Esophagus muscularis mucosa (tissue), 4 donors: Measurements from ENCODE around the gene KARS1. TPM values are rescaled to one million over a fixed set of nuclear protein-coding genes. Genes with fewer than 3 reads are reported as not detected.

Source experiments
- DNase-seq: peaks from one replicate; pipeline ENCODE4 v3.0.0-alpha.2; 2017; ENCODE audit errors: extremely low spot score
- H3K27ac ChIP-seq, 4 donors: fragments of 200-600 bp; sonication (generic); replicated peaks in 1 of 4; 1 replicate in 3 of 4; 2 replicates in 1 of 4; pipeline ENCODE4 v1.5.1; 2016 to 2019; ENCODE audit warnings: mild to moderate bottlenecking in 1 of 4
- H3K27me3 ChIP-seq, 4 donors: fragments of 200-600 bp; sonication (generic); one replicate each; pipeline versions ENCODE4 v1.5.1 to v1.6.0; 2016 to 2019
- H3K36me3 ChIP-seq, 4 donors: fragments of 200-600 bp; sonication (generic); one replicate each; pipeline ENCODE4 v1.5.1; 2016 to 2019
- H3K4me1 ChIP-seq, 4 donors: fragments of 200-600 bp; sonication (generic); one replicate each; pipeline ENCODE4 v1.5.1; 2016 to 2019
- H3K4me3 ChIP-seq, 4 donors: fragments of 200-600 bp; sonication (generic); 1 replicate in 2 of 4; 2 replicates in 2 of 4; pipeline ENCODE4 v1.5.1; 2016 to 2019; ENCODE audit warnings: mild to moderate bottlenecking in 4 of 4, moderate library complexity in 1 of 4
- H3K9me3 ChIP-seq, 4 donors: fragments of 200-600 bp; sonication (generic); 1 replicate in 3 of 4; 2 replicates in 1 of 4; pipeline ENCODE4 v1.5.1; 2016 to 2019
- EP300 ChIP-seq: sonication (generic); formaldehyde crosslinking; IDR thresholded peaks from one replicate; pipeline ENCODE4 v1.6.1; 2017; ENCODE audit warnings: antibody characterized with exemption
- POLR2A ChIP-seq: fragments of 450-650 bp; IDR thresholded peaks from one replicate; pipeline ENCODE4 v1.6.1; 2017; ENCODE audit warnings: antibody characterized with exemption, moderate library complexity, mild to moderate bottlenecking, low read depth
- POLR2AphosphoS5 ChIP-seq, 2 donors: sonication (generic); formaldehyde crosslinking; IDR thresholded peaks; one replicate each; pipeline ENCODE4 v1.6.1; 2017; ENCODE audit warnings: antibody characterized with exemption in 2 of 2
- WGBS: methylation state at CpG from one replicate; pipeline ENCODE4 v1.1.5; 2018; 5-methylcytosine and 5-hydroxymethylcytosine counted together
- intact Hi-C: fragments of 100-400 bp; cut with DNase I; formaldehyde crosslinking; loops from one replicate; pipeline ENCODE4 v1.15.1; 2023
- total RNA-seq, 4 donors: library from RNA; depleted of rRNA; stranded (reverse); fragments of >200 nt; gene quantifications; one replicate each; pipeline versions ENCODE4 v1.1.0 to v1.2.1, GENCODE V29; 2016
- TF ChIP-seq, protein P1 (sequence below), 3 experiments: fragments of 200-600 bp in 2 of 3; fragments of 450-650 bp in 1 of 3; sonication (generic) in 2 of 3; IDR thresholded peaks; one replicate each; pipeline ENCODE4 v1.5.1; 2017 to 2019; ENCODE audit warnings: antibody characterized with exemption in 3 of 3, mild to moderate bottlenecking in 2 of 3, moderate library complexity in 1 of 3

Gene KARS1
- 100 to 1,000 TPM in 3 of 4 donors, 10 to 100 TPM in 1; 95.1 to 120 (median 102) TPM for total RNA-seq

DNA sequence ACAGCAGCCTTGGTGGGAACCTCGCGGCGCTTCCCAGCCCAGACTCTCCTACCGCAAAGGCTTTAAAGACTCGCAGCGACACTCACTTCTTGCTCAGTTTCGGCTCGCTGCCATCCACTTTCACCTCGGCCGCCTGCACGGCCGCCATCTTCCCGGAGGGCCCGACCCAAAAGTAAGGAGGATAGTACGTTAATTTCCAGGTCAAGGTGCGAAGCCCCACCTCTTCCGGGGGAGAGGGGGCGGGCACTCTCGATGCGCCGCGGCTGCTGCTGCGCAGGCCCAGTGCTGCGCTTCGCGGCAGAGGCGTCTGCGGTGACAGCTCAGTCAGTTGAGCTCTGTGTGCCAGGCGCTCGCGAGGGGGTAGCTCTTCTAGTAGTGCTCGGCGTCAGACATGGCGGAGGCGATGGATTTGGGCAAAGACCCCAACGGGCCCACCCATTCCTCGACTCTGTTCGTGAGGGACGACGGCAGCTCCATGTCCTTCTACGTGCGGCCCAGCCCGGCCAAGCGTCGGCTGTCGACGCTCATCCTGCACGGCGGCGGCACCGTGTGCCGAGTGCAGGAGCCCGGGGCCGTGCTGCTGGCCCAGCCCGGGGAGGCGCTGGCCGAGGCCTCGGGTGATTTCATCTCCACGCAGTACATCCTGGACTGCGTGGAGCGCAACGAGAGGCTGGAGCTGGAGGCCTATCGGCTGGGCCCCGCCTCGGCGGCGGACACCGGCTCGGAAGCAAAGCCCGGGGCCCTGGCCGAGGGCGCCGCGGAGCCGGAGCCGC, at the start of gene KARS1, which contains the start of gene TERF2IP:
KARS1 (minus strand) TSS at position 174 of the 773 bp plus-strand sequence; CDS start at position 148, 26 bp downstream.
TERF2IP (plus strand) TSS at position 282 of the 773 bp plus-strand sequence; CDS start at position 392, 110 bp downstream.
- H3K4me3 ChIP-seq: peak within 1 kb of the TSS; percentile 72 to 96 (median 90)
- 0% methylated on average over 5 of the region's 76 CpGs for WGBS
- peak within 1 kb of the TSS; percentile 92 to 99 (median 96) for H3K27ac ChIP-seq
- no peaks in the 10 kb centered on the region for H3K27me3 ChIP-seq
- peaks cover 54 to 75% (median 59%) of the 10 kb centered on the region in 4 donors for H3K4me1 ChIP-seq
- intact Hi-C loops: loop anchor here (10.0 kb wide), 1 partner anchor 93 kb away; the partner anchor contains the start of gene TMEM231
- H3K36me3 ChIP-seq: peaks cover 0 to 29% (median 12%) of the 10 kb centered on the region in 4 donors
- TF ChIP-seq, protein P1, sequence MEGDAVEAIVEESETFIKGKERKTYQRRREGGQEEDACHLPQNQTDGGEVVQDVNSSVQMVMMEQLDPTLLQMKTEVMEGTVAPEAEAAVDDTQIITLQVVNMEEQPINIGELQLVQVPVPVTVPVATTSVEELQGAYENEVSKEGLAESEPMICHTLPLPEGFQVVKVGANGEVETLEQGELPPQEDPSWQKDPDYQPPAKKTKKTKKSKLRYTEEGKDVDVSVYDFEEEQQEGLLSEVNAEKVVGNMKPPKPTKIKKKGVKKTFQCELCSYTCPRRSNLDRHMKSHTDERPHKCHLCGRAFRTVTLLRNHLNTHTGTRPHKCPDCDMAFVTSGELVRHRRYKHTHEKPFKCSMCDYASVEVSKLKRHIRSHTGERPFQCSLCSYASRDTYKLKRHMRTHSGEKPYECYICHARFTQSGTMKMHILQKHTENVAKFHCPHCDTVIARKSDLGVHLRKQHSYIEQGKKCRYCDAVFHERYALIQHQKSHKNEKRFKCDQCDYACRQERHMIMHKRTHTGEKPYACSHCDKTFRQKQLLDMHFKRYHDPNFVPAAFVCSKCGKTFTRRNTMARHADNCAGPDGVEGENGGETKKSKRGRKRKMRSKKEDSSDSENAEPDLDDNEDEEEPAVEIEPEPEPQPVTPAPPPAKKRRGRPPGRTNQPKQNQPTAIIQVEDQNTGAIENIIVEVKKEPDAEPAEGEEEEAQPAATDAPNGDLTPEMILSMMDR (IDR thresholded peaks at IDR 0.05): no peak
- TF ChIP-seq POLR2A: peak; percentile 84
- TF ChIP-seq EP300: no peak
- peak; percentile 99 for TF ChIP-seq POLR2AphosphoS5 (IDR thresholded peaks at IDR 0.05)
- DNase-seq: peak; percentile 98
- H3K9me3 ChIP-seq: no peaks in the 10 kb centered on the region

DNA sequence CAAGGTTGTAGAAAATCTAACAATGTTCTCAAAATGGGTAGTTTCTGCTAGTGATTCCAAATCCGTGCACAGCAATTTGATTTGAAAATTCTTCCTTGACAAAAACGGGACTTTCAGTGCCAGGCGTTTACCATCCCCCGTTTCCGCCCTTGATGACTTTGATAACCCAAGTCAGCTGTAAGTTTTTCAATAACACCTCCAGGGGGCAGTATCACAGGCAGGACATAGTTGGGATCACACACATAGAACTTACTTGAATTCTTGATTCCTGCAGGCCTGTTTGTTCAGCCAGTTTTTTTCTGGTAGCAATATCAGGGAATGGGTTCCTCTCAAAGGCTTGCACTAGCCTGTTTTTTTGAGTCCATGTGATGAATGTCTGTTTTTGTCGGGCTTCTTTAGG, 48.2 kb upstream of the KARS1 start:
- Histone ChIP-seq H3K9me3 (no peaks in the 10 kb centered on the region), H3K27ac (no peak overlapping the region), H3K4me3 (no peak overlapping the region), H3K4me1 (no peaks in the 10 kb centered on the region), H3K36me3 (no peaks in the 10 kb centered on the region), H3K27me3 (no peaks in the 10 kb centered on the region)
- intact Hi-C loops: no loop called here
- no peak for DNase-seq
- TF ChIP-seq, protein P1 (IDR thresholded peaks at IDR 0.05): no peak
- TF ChIP-seq EP300 (no peak), POLR2AphosphoS5 (IDR thresholded peaks at IDR 0.05) (no peak)
- 87% methylated on average over 6 of the region's 6 CpGs for WGBS

DNA sequence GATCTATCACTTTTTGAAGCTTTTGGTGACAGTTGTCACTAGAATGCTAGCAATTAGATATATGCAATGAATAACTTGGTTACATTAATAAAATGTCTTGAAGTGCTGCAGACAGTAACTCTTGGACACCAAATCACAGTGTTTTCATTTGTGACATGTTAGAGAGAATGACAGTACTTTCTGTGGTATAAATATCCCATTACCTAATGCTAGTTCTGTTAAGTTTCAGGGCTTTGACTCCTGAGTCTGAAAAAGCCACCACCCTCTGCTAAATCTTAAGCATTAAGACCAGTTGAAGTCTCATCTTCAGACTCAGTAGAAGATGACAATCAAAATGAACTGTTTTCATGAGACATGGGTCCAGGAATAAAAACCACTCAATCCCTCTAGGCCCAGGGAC, 39.9 kb upstream of the KARS1 start:
- H3K27me3 ChIP-seq: no peaks in the 10 kb centered on the region
- TF ChIP-seq POLR2A: no peak
- H3K9me3 ChIP-seq: no peaks in the 10 kb centered on the region
- no peaks in the 10 kb centered on the region for H3K4me1 ChIP-seq
- intact Hi-C loops: no loop called here
- H3K27ac ChIP-seq: no peak overlapping the region
- H3K4me3 ChIP-seq: no peak overlapping the region
- no peaks in the 10 kb centered on the region for H3K36me3 ChIP-seq
- DNase-seq: no peak

DNA sequence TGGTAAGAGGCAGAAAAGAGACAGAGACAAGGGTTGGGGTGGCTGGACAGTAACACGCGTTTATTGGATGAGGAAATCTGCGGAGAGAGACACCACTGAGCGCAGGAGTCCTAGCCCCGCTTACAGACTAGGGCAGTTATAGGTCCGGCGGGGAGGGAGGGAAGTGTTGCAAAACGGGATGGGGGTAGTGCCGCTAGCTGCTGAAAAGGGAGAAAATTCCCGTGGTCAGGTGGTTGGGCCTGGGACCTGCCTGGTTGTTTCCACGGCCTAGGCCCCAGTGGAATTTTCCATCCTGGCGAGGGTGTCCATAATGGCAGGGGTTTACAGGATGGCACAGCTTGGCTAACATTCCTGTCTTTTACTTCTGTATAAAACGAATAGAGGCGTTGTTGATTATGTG, 34.8 kb upstream of the KARS1 start:
- no peak overlapping the region for H3K27ac ChIP-seq
- TF ChIP-seq POLR2A: no peak
- no peak for TF ChIP-seq POLR2AphosphoS5 (IDR thresholded peaks at IDR 0.05)
- no peak for TF ChIP-seq EP300
- TF ChIP-seq, protein P1 (IDR thresholded peaks at IDR 0.05): no peak
- 95% methylated on average over 14 of the region's 14 CpGs for WGBS
- DNase-seq: no peak
- H3K36me3 ChIP-seq: no peaks in the 10 kb centered on the region
- intact Hi-C loops: no loop called here
- no peaks in the 10 kb centered on the region for H3K27me3 ChIP-seq
- H3K4me1 ChIP-seq: no peaks in the 10 kb centered on the region
- H3K4me3 ChIP-seq: no peak overlapping the region
- no peaks in the 10 kb centered on the region for H3K9me3 ChIP-seq

DNA sequence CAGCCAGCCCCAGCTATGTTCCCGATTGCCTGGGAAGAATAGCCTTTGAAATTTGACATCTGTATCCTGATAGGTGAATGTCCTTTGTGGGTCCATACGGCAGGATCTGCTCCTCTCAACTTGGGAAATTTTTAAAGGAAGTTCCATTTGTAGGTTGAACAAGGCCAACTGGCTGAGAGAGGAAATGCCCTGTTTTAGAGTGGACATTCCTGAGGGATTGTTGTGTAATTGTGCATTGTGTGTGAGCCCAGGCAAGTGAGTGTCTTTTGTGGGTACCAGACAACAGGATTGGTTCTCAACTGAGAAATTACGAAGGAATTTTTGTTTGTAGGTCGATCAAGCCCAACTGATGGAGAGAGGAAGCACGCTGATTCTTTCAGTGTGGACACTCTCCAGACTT, 31.9 kb upstream of the KARS1 start:
- Histone ChIP-seq H3K4me1 (no peaks in the 10 kb centered on the region), H3K9me3 (no peaks in the 10 kb centered on the region), H3K27me3 (no peaks in the 10 kb centered on the region), H3K36me3 (no peaks in the 10 kb centered on the region), H3K4me3 (no peak overlapping the region), H3K27ac (no peak overlapping the region)
- DNase-seq: no peak
- 82% methylated on average over 5 of the region's 5 CpGs for WGBS
- TF ChIP-seq, protein P1 (IDR thresholded peaks at IDR 0.05): no peak
- no peak for TF ChIP-seq POLR2AphosphoS5 (IDR thresholded peaks at IDR 0.05)
- no peak for TF ChIP-seq POLR2A
- TF ChIP-seq EP300: no peak
- intact Hi-C loops: no loop called here
